ENCODE results near the gene PDE9A. TPM values are rescaled to one million over a fixed set of nuclear protein-coding genes. Genes with fewer than 3 reads are reported as not detected.

Gene PDE9A
- total and polyA plus RNA-seq, 2 donors (not counting 1 experiment from before 2014, with no cell fraction given), result 0.34 to 5.8 TPM

GRCh38 chr21:42645211-42646075, 8.0 kb upstream of the PDE9A start:
- no peak overlapping the region for H3K9ac ChIP-seq (ENCODE audit: low read length)
- no peak for TF ChIP-seq CTCF (IDR thresholded peaks at IDR 0.05)
- no peak for TF ChIP-seq EZH2 (IDR thresholded peaks at IDR 0.05; ENCODE audit: borderline replicate concordance, insufficient read depth, low read depth, low read length, poor library complexity, severe bottlenecking)
- H3K27me3 ChIP-seq (replicated peaks in 1 of 4; ENCODE audit: control extremely low read depth in 1 of 4, control insufficient read depth in 3 of 4, insufficient read depth in 4 of 4, low read length in 3 of 4), result peaks cover 0 to 3% (median 1%) of the 10 kb centered on the region in 4 experiments
- WGBS (ENCODE audit: insufficient coverage), result 87% methylated on average over 28 of the region's 28 CpGs
- H3K9me3 Mint-ChIP-seq (ENCODE audit: insufficient read depth), result no peaks in the 10 kb centered on the region
- H3K4me1 ChIP-seq (ENCODE audit: control insufficient read depth in 2 of 2, insufficient read depth in 2 of 2, low read length in 2 of 2), result no peaks in the 10 kb centered on the region
- H3K9me3 ChIP-seq (ENCODE audit: control extremely low read depth in 1 of 3, control insufficient read depth in 2 of 3, insufficient read depth in 1 of 3, low read length in 2 of 3), result no peaks in the 10 kb centered on the region
- no peak overlapping the region for H2AFZ ChIP-seq (ENCODE audit: insufficient read depth, low read depth, low read length, poor library complexity, severe bottlenecking)
- H3K4me1 Mint-ChIP-seq, result no peaks in the 10 kb centered on the region
- peaks cover 16% of the 10 kb centered on the region for H3K27me3 Mint-ChIP-seq
- DNase-seq, result no peak
- ATAC-seq (ENCODE audit: low read depth), result no peak
- no peaks in the 10 kb centered on the region for H3K36me3 ChIP-seq (replicated peaks in 1 of 2; ENCODE audit: control extremely low read depth in 1 of 2, control insufficient read depth in 1 of 2, extremely low read depth in 1 of 2, insufficient read depth in 2 of 2, low read length in 1 of 2)
- H3K4me3 Mint-ChIP-seq, result no peak overlapping the region
- H3K79me2 ChIP-seq (ENCODE audit: control insufficient read depth, insufficient read depth, low read length), result no peaks in the 10 kb centered on the region
- no peak overlapping the region for H3K27ac Mint-ChIP-seq
- no peaks in the 10 kb centered on the region for H4K20me1 ChIP-seq (ENCODE audit: control insufficient read depth, insufficient read depth, low read length, poor library complexity, severe bottlenecking)
- no peak overlapping the region for H3K4me2 ChIP-seq (replicated peaks; ENCODE audit: low read depth, low read length, poor library complexity, severe bottlenecking)
- no peak overlapping the region for H3K27ac ChIP-seq (ENCODE audit: low read length in 2 of 2)
- intact Hi-C loops (cut with micrococcal nuclease), result no loop called here
- ChIA-PET CTCF (no interaction called here), POLR2A (no interaction called here)
- H3K4me3 ChIP-seq (ENCODE audit: control extremely low read depth in 1 of 5, extremely low read depth in 1 of 5, insufficient read depth in 1 of 5, low read depth in 2 of 5, low read length in 4 of 5), result no peak overlapping the region

- ATAC-seq (ENCODE audit: low read depth), result no peak
- H3K79me2 ChIP-seq (ENCODE audit: control insufficient read depth, insufficient read depth, low read length), result no peaks in the 10 kb centered on the region
- no peaks in the 10 kb centered on the region for H3K9me3 ChIP-seq (ENCODE audit: control extremely low read depth in 1 of 3, control insufficient read depth in 2 of 3, insufficient read depth in 1 of 3, low read length in 2 of 3)
- H4K20me1 ChIP-seq (ENCODE audit: control insufficient read depth, insufficient read depth, low read length, poor library complexity, severe bottlenecking), result no peaks in the 10 kb centered on the region
- WGBS (ENCODE audit: insufficient coverage), result 94% methylated on average over 13 of the region's 14 CpGs
- no peak overlapping the region for H3K27ac ChIP-seq (ENCODE audit: low read length in 2 of 2)
- H3K36me3 ChIP-seq (replicated peaks in 1 of 2; ENCODE audit: control extremely low read depth in 1 of 2, control insufficient read depth in 1 of 2, extremely low read depth in 1 of 2, insufficient read depth in 2 of 2, low read length in 1 of 2), result no peaks in the 10 kb centered on the region
- H2AFZ ChIP-seq (ENCODE audit: insufficient read depth, low read depth, low read length, poor library complexity, severe bottlenecking), result no peak overlapping the region
- no peak for DNase-seq
- Mint-ChIP-seq H3K4me3 (no peak overlapping the region), H3K27me3 (peaks cover 17% of the 10 kb centered on the region), H3K4me1 (no peaks in the 10 kb centered on the region), H3K27ac (no peak overlapping the region), H3K9me3 (ENCODE audit: insufficient read depth) (no peaks in the 10 kb centered on the region)
- H3K4me3 ChIP-seq (ENCODE audit: control extremely low read depth in 1 of 5, extremely low read depth in 1 of 5, insufficient read depth in 1 of 5, low read depth in 2 of 5, low read length in 4 of 5), result no peak overlapping the region
- POLR2A ChIA-PET, result no interaction called here
- H3K27me3 ChIP-seq (replicated peaks in 1 of 4; ENCODE audit: control extremely low read depth in 1 of 4, control insufficient read depth in 3 of 4, insufficient read depth in 4 of 4, low read length in 3 of 4), result peaks cover 0 to 2% (median 1%) of the 10 kb centered on the region in 4 experiments
- no peak overlapping the region for H3K4me2 ChIP-seq (replicated peaks; ENCODE audit: low read depth, low read length, poor library complexity, severe bottlenecking)
- intact Hi-C loops (cut with micrococcal nuclease), result no loop called here
- TF ChIP-seq CTCF (IDR thresholded peaks at IDR 0.05) (no peak), EZH2 (IDR thresholded peaks at IDR 0.05; ENCODE audit: borderline replicate concordance, insufficient read depth, low read depth, low read length, poor library complexity, severe bottlenecking) (no peak)
- H3K9ac ChIP-seq (ENCODE audit: low read length), result no peak overlapping the region
- CTCF ChIA-PET, result no interaction called here
- H3K4me1 ChIP-seq (ENCODE audit: control insufficient read depth in 2 of 2, insufficient read depth in 2 of 2, low read length in 2 of 2), result no peaks in the 10 kb centered on the region
Observed at GRCh38 chr21:42646076-42646825, 7.2 kb upstream of the PDE9A start.
